Measurements from ENCODE around the gene NAA11.
"Not testable (repeated sequence)": the region's sequence is repeated elsewhere in the genome, so short reads cannot be mapped to it uniquely, and the experiment has no call there.

NAA11 gene

GRCh38 chr4:79277467-79277866, 48.4 kb downstream of the NAA11 start:
- H3K4me1 Mint-ChIP-seq; DNase-seq (ENCODE audit: low spot score in 2 of 2); H3K4me3 Mint-ChIP-seq; ATAC-seq (replicated peaks; ENCODE audit: extremely low read depth, poor library complexity, severe bottlenecking); H3K36me3 Mint-ChIP-seq (ENCODE audit: insufficient read depth); H3K9me3 Mint-ChIP-seq; H3K27ac Mint-ChIP-seq (ENCODE audit: low read depth); H3K27me3 Mint-ChIP-seq: not testable (repeated sequence)

- Mint-ChIP-seq H3K27ac (ENCODE audit: low read depth) (no peak overlapping the region), H3K9me3 (peaks cover 6% of the 10 kb centered on the region), H3K4me1 (no peaks in the 10 kb centered on the region), H3K4me3 (no peak overlapping the region), H3K27me3 (no peaks in the 10 kb centered on the region), H3K36me3 (ENCODE audit: insufficient read depth) (peaks cover 3% of the 10 kb centered on the region)
- no peak for DNase-seq (ENCODE audit: low spot score in 2 of 2)
- no peak for ATAC-seq (replicated peaks; ENCODE audit: extremely low read depth, poor library complexity, severe bottlenecking)
Observed at GRCh38 chr4:79273915-79274314, 51.9 kb downstream of the NAA11 start.

- Mint-ChIP-seq H3K36me3 (ENCODE audit: insufficient read depth) (peaks cover 3% of the 10 kb centered on the region), H3K27me3 (no peaks in the 10 kb centered on the region), H3K9me3 (no peaks in the 10 kb centered on the region), H3K27ac (ENCODE audit: low read depth) (no peak overlapping the region), H3K4me3 (no peak overlapping the region), H3K4me1 (no peaks in the 10 kb centered on the region)
- ATAC-seq (replicated peaks; ENCODE audit: extremely low read depth, poor library complexity, severe bottlenecking): no peak
- DNase-seq (ENCODE audit: low spot score in 2 of 2): no peak
Observed at GRCh38 chr4:79272761-79273160, 53.1 kb downstream of the NAA11 start.

- Mint-ChIP-seq H3K27me3 (no peaks in the 10 kb centered on the region), H3K36me3 (ENCODE audit: insufficient read depth) (no peaks in the 10 kb centered on the region), H3K4me3 (no peak overlapping the region), H3K4me1 (no peaks in the 10 kb centered on the region), H3K9me3 (no peaks in the 10 kb centered on the region), H3K27ac (ENCODE audit: low read depth) (no peak overlapping the region)
- ATAC-seq (replicated peaks; ENCODE audit: extremely low read depth, poor library complexity, severe bottlenecking) (no peak), DNase-seq (ENCODE audit: low spot score in 2 of 2) (no peak)
Observed at GRCh38 chr4:79272126-79272525, 53.7 kb downstream of the NAA11 start.

- no peaks in the 10 kb centered on the region for H3K27me3 Mint-ChIP-seq
- H3K36me3 Mint-ChIP-seq (ENCODE audit: insufficient read depth): no peaks in the 10 kb centered on the region
- no peak overlapping the region for H3K27ac Mint-ChIP-seq (ENCODE audit: low read depth)
- no peaks in the 10 kb centered on the region for H3K9me3 Mint-ChIP-seq
- H3K4me3 Mint-ChIP-seq: no peak overlapping the region
- ATAC-seq (replicated peaks; ENCODE audit: extremely low read depth, poor library complexity, severe bottlenecking) (no peak), DNase-seq (ENCODE audit: low spot score in 2 of 2) (no peak)
- no peaks in the 10 kb centered on the region for H3K4me1 Mint-ChIP-seq
Observed at GRCh38 chr4:79267671-79268070, 58.2 kb downstream of the NAA11 start.

Data from central memory CD8-positive, alpha-beta T cell (primary cell).